SK-N-SH treated with all-trans-retinoic acid at 6 μM for 48 hours (cell line): ENCODE measurements around the gene NFIL3.

Experiments
- ARNTL ChIP-seq: fragments of 450-650 bp; formaldehyde crosslinking; IDR thresholded peaks from 2 replicates; pipeline ENCODE4 v1.5.0; 2020; ENCODE audit warnings: low read depth, mild to moderate bottlenecking, moderate library complexity, borderline replicate concordance
- ESRRG ChIP-seq: fragments of 250-450 bp; sonication (Bioruptor Pico); IDR thresholded peaks from 2 replicates; pipeline ENCODE4 v1.6.1; 2021; ENCODE audit warnings: mild to moderate bottlenecking
- OSR1 ChIP-seq: fragments of 250-450 bp; sonication (Bioruptor Pico); IDR thresholded peaks from 2 replicates; pipeline ENCODE4 v1.8.0; 2022; ENCODE audit warnings: moderate library complexity, mild to moderate bottlenecking, inconsistent platforms
- PATZ1 ChIP-seq: fragments of 250-450 bp; sonication (Bioruptor Pico); IDR thresholded peaks from 2 replicates; pipeline ENCODE4 v1.8.0; 2020; ENCODE audit warnings: mild to moderate bottlenecking, moderate library complexity, borderline replicate concordance
- PPARA ChIP-seq: fragments of 250-450 bp; sonication (Bioruptor Pico); IDR thresholded peaks from 2 replicates; pipeline ENCODE4 v1.5.0; 2020; ENCODE audit warnings: mild to moderate bottlenecking, borderline replicate concordance
- ZFP30 ChIP-seq: fragments of 450-650 bp; formaldehyde crosslinking; IDR thresholded peaks from 2 replicates; pipeline ENCODE4 v1.5.0; 2022; ENCODE audit warnings: mild to moderate bottlenecking, moderate library complexity
- ZNF70 ChIP-seq: fragments of 450-650 bp; formaldehyde crosslinking; IDR thresholded peaks from 2 replicates; pipeline ENCODE4 v1.5.0; 2020; ENCODE audit warnings: mild to moderate bottlenecking, moderate library complexity
- TF ChIP-seq, protein P1 (sequence below): fragments of 250-450 bp; sonication (Bioruptor Pico); IDR thresholded peaks from 2 replicates; pipeline ENCODE4 v1.8.0; 2021; ENCODE audit warnings: low read depth, mild to moderate bottlenecking, moderate library complexity, borderline replicate concordance

GRCh38 chr9:91405343-91406077 is 18.1 kb downstream of the NFIL3 start:
- TF ChIP-seq ARNTL (CRISPR knock-in tag) (no peak), ESRRG (CRISPR knock-in tag) (no peak), PATZ1 (CRISPR knock-in tag) (no peak), OSR1 (CRISPR knock-in tag) (no peak), PPARA (CRISPR knock-in tag) (no peak), ZFP30 (CRISPR knock-in tag) (no peak), ZNF70 (CRISPR knock-in tag) (no peak)
- TF ChIP-seq, protein P1, sequence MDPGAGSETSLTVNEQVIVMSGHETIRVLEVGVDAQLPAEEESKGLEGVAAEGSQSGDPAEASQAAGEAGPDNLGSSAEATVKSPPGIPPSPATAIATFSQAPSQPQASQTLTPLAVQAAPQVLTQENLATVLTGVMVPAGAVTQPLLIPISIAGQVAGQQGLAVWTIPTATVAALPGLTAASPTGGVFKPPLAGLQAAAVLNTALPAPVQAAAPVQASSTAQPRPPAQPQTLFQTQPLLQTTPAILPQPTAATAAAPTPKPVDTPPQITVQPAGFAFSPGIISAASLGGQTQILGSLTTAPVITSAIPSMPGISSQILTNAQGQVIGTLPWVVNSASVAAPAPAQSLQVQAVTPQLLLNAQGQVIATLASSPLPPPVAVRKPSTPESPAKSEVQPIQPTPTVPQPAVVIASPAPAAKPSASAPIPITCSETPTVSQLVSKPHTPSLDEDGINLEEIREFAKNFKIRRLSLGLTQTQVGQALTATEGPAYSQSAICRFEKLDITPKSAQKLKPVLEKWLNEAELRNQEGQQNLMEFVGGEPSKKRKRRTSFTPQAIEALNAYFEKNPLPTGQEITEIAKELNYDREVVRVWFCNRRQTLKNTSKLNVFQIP (CRISPR knock-in tag), result no peak
